ENCODE data around the gene DIP2A.

Gene DIP2A

GRCh38 chr21:46597896-46598343 lies 139.2 kb downstream of the DIP2A start:
- Histone ChIP-seq H3K36me3 (ENCODE audit: insufficient read depth, low read length) (no peaks in the 10 kb centered on the region), H3K4me1 (ENCODE audit: insufficient read depth, low read length) (peaks cover 40% of the 10 kb centered on the region), H3K4me3 (ENCODE audit: low read length) (no peak overlapping the region), H3K9me3 (ENCODE audit: low read length) (peaks cover 11% of the 10 kb centered on the region), H3K27me3 (ENCODE audit: insufficient read depth, low read length) (no peaks in the 10 kb centered on the region), H2AFZ (ENCODE audit: low read depth, low read length) (no peak overlapping the region)

DNA sequence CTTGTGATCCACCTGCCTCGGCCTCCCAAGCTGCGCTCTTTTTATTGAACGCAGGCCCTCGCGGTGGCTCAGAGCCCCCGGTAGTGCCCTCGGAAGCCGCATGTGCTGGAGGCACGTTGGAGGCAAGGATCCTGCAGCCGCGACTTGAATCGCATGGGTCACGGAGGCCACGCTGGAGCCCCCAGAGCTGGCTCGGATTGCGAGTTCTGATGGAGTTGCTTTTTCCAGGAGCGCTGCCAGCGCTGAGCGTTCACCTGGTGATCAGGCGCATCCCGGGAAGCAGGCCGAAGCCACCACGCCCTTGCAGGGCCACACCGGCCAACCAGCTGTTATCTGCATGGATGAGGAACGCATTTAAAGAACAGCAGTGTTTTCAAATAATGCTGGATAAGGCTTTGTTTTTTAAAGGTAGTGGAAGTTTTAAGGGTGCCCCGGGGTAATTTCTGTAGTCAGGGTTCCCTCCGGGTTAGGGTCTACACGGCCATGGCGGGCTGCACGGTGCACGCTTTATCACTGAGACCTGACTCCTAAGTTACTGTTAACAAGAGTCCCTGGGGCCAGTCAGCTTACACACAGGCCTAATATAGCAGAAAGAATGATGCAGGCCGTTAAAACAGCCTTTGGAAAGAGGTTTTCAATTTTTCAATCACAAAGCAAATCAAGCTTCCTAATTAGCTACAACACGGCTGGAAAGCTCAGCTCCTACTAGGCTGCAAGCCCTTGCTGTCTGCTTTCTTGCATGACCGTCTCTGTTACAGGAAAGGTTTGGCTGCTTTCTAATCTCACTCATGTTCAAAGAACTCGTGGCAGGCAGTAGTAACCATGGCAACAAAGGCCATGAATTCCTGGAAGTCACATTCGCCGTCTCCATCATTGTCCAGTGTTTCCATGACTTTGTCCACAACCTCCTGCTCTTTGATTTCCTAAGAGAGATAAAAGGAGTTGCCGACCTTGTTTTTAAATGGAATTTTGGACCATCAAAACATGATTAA lies 140.2 kb downstream of the DIP2A start:
- H3K4me3 ChIP-seq (ENCODE audit: low read length), result peak overlapping the region; percentile 0
- H3K9me3 ChIP-seq (ENCODE audit: low read length), result peaks cover 11% of the 10 kb centered on the region
- peak overlapping the region; percentile 24 for H2AFZ ChIP-seq (ENCODE audit: low read depth, low read length)
- no peaks in the 10 kb centered on the region for H3K36me3 ChIP-seq (ENCODE audit: insufficient read depth, low read length)
- peaks cover 48% of the 10 kb centered on the region for H3K4me1 ChIP-seq (ENCODE audit: insufficient read depth, low read length)
- no peaks in the 10 kb centered on the region for H3K27me3 ChIP-seq (ENCODE audit: insufficient read depth, low read length)

DNA sequence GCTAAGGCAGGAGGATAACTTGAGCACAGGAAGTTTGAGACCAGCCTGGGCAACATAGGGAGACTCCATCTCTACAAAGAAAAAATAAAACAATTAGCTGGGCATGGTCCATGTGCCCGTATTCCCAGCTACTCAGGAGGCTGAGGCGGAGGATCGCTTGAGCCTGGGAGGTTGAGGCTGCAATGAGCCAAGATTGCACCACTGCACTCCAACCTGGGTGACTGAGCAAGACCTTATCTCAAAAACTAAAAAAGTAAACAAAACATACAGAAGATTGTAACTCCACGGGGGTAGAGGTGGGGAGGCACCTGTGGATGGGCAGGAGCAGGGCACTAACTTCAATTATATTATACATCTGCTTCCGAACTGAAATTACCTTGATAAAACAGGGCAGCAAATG lies 141.6 kb downstream of the DIP2A start:
- H3K4me1 ChIP-seq (ENCODE audit: insufficient read depth, low read length), result peaks cover 54% of the 10 kb centered on the region

DNA sequence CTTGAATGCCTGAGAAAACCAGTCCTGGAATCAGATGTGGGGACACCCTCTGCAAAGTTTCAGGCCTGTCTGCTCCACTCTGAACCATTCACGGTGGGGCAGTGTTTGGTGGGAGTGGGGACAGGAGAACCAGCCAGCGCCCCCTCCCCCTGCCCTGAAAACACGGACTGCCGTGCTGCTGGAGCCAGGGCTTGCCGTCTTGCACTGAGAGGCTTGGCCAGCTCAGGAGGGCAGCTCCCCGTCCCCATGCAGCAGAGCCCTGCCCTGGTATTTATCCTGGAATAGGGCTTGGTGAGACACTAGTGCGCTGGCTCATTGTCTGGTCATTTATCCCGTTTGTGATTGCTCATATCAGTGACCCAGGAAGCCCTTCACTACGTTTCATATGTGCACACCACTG lies 142.3 kb downstream of the DIP2A start:
- no peaks in the 10 kb centered on the region for H3K9me3 ChIP-seq (ENCODE audit: low read length)
- no peaks in the 10 kb centered on the region for H3K27me3 ChIP-seq (ENCODE audit: insufficient read depth, low read length)
- H3K4me3 ChIP-seq (ENCODE audit: low read length), result no peak overlapping the region
- peaks cover 57% of the 10 kb centered on the region for H3K4me1 ChIP-seq (ENCODE audit: insufficient read depth, low read length)
- no peak overlapping the region for H2AFZ ChIP-seq (ENCODE audit: low read depth, low read length)
- no peaks in the 10 kb centered on the region for H3K36me3 ChIP-seq (ENCODE audit: insufficient read depth, low read length)

More for the DNA sequence above, 141.6 kb downstream of the DIP2A start:
- peaks cover 2% of the 10 kb centered on the region for H3K9me3 ChIP-seq (ENCODE audit: low read length)
- H2AFZ ChIP-seq (ENCODE audit: low read depth, low read length), result no peak overlapping the region
- no peaks in the 10 kb centered on the region for H3K27me3 ChIP-seq (ENCODE audit: insufficient read depth, low read length)
- no peak overlapping the region for H3K4me3 ChIP-seq (ENCODE audit: low read length)
- H3K36me3 ChIP-seq (ENCODE audit: insufficient read depth, low read length), result no peaks in the 10 kb centered on the region

- Histone ChIP-seq H3K4me1 (ENCODE audit: insufficient read depth, low read length) (peaks cover 53% of the 10 kb centered on the region), H3K9me3 (ENCODE audit: low read length) (no peaks in the 10 kb centered on the region), H3K36me3 (ENCODE audit: insufficient read depth, low read length) (no peaks in the 10 kb centered on the region), H3K27me3 (ENCODE audit: insufficient read depth, low read length) (no peaks in the 10 kb centered on the region), H2AFZ (ENCODE audit: low read depth, low read length) (no peak overlapping the region), H3K4me3 (ENCODE audit: low read length) (no peak overlapping the region)
Measured at GRCh38 chr21:46603228-46603627, 144.5 kb downstream of the DIP2A start.

- H3K27me3 ChIP-seq (ENCODE audit: insufficient read depth, low read length), result no peaks in the 10 kb centered on the region
- peaks cover 42% of the 10 kb centered on the region for H3K4me1 ChIP-seq (ENCODE audit: insufficient read depth, low read length)
- no peaks in the 10 kb centered on the region for H3K9me3 ChIP-seq (ENCODE audit: low read length)
- H3K36me3 ChIP-seq (ENCODE audit: insufficient read depth, low read length), result no peaks in the 10 kb centered on the region
- no peak overlapping the region for H3K4me3 ChIP-seq (ENCODE audit: low read length)
- no peak overlapping the region for H2AFZ ChIP-seq (ENCODE audit: low read depth, low read length)
Measured at GRCh38 chr21:46604329-46604974, 145.8 kb downstream of the DIP2A start.

GRCh38 chr21:46604975-46605766 lies 146.5 kb downstream of the DIP2A start, which contains the start of gene S100B:
S100B (minus strand) TSS chr21:46605082; CDS start chr21:46602415, 2,667 bp downstream.
- H2AFZ ChIP-seq (ENCODE audit: low read depth, low read length), result no peak within 1 kb of the TSS
- H3K4me1 ChIP-seq (ENCODE audit: insufficient read depth, low read length), result peaks cover 35% of the 10 kb centered on the region
- no peaks in the 10 kb centered on the region for H3K27me3 ChIP-seq (ENCODE audit: insufficient read depth, low read length)
- H3K36me3 ChIP-seq (ENCODE audit: insufficient read depth, low read length), result no peaks in the 10 kb centered on the region
- no peak within 1 kb of the TSS for H3K4me3 ChIP-seq (ENCODE audit: low read length)
- no peaks in the 10 kb centered on the region for H3K9me3 ChIP-seq (ENCODE audit: low read length)

GRCh38 chr21:46605767-46606426 lies 147.2 kb downstream of the DIP2A start:
- Histone ChIP-seq H2AFZ (ENCODE audit: low read depth, low read length) (no peak overlapping the region), H3K4me1 (ENCODE audit: insufficient read depth, low read length) (peaks cover 28% of the 10 kb centered on the region), H3K9me3 (ENCODE audit: low read length) (peaks cover 2% of the 10 kb centered on the region), H3K36me3 (ENCODE audit: insufficient read depth, low read length) (no peaks in the 10 kb centered on the region), H3K4me3 (ENCODE audit: low read length) (no peak overlapping the region), H3K27me3 (ENCODE audit: insufficient read depth, low read length) (no peaks in the 10 kb centered on the region)

GRCh38 chr21:46606427-46606813 lies 147.7 kb downstream of the DIP2A start:
- Histone ChIP-seq H3K4me3 (ENCODE audit: low read length) (no peak overlapping the region), H3K4me1 (ENCODE audit: insufficient read depth, low read length) (peaks cover 28% of the 10 kb centered on the region), H3K9me3 (ENCODE audit: low read length) (peaks cover 2% of the 10 kb centered on the region), H2AFZ (ENCODE audit: low read depth, low read length) (no peak overlapping the region), H3K36me3 (ENCODE audit: insufficient read depth, low read length) (no peaks in the 10 kb centered on the region), H3K27me3 (ENCODE audit: insufficient read depth, low read length) (no peaks in the 10 kb centered on the region)

- H3K36me3 ChIP-seq (ENCODE audit: insufficient read depth, low read length), result no peaks in the 10 kb centered on the region
- H2AFZ ChIP-seq (ENCODE audit: low read depth, low read length), result no peak overlapping the region
- peaks cover 20% of the 10 kb centered on the region for H3K4me1 ChIP-seq (ENCODE audit: insufficient read depth, low read length)
- H3K9me3 ChIP-seq (ENCODE audit: low read length), result peaks cover 2% of the 10 kb centered on the region
- no peak overlapping the region for H3K4me3 ChIP-seq (ENCODE audit: low read length)
- H3K27me3 ChIP-seq (ENCODE audit: insufficient read depth, low read length), result no peaks in the 10 kb centered on the region
Measured at GRCh38 chr21:46607636-46608035, 148.9 kb downstream of the DIP2A start.

DNA sequence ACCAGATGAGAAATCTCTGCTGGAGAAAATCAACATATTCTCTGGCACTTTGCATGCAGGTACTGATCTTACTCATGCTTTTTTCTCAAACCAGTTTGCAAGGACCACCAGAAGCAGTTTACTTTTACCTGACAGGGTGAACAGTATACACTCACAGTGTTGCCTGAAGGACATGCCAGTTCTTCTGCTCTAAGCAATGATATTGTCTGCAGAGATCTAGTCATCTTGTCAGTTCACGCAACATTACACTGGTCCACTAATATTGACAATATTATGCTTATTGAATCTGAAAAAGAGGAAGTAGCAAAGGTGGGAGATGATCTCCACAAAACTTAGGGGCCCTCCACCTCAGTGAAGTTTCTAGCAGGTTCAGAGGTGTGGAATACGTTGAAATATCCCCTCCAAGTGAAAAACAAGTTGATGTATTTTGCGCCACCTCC lies 150.0 kb downstream of the DIP2A start:
- Histone ChIP-seq H3K4me3 (ENCODE audit: low read length) (no peak overlapping the region), H2AFZ (ENCODE audit: low read depth, low read length) (no peak overlapping the region), H3K27me3 (ENCODE audit: insufficient read depth, low read length) (no peaks in the 10 kb centered on the region), H3K9me3 (ENCODE audit: low read length) (peaks cover 2% of the 10 kb centered on the region), H3K36me3 (ENCODE audit: insufficient read depth, low read length) (no peaks in the 10 kb centered on the region), H3K4me1 (ENCODE audit: insufficient read depth, low read length) (peaks cover 11% of the 10 kb centered on the region)

DNA sequence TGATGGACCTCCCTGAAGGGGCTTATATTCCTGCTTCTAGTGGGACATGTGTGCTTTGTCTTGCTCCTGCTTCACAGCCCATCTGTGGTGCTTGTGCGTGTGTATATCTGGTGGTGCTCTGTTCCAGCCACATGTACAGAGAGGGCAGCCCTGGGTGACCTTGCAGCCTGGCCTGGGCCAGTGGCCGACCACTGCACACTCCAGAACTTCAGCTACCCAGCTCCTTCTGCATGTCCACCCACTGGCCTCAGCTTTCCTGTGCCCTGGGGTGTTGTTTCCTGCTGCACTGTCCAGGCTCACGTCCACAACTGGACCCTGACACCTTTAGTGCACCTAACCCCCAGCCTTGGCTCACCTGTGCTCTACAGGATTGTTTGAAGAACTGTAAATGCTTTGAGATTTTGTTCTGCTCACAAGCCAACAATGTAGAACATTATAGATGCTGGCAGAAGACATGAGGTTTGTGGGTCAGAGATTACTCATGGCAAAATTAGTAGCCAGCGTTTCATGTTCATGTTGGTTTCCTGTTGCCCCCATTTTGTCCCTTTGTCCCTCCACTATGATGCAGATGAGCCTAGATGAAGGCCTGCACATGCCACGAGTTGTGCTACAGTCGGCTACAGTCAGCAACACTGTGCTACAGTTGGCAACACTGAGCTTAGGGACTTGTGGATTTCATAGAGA lies 151.5 kb downstream of the DIP2A start:
- Histone ChIP-seq H3K4me1 (ENCODE audit: insufficient read depth, low read length) (peaks cover 5% of the 10 kb centered on the region), H3K36me3 (ENCODE audit: insufficient read depth, low read length) (no peaks in the 10 kb centered on the region), H3K4me3 (ENCODE audit: low read length) (no peak overlapping the region), H3K27me3 (ENCODE audit: insufficient read depth, low read length) (no peaks in the 10 kb centered on the region), H3K9me3 (ENCODE audit: low read length) (peaks cover 2% of the 10 kb centered on the region), H2AFZ (ENCODE audit: low read depth, low read length) (no peak overlapping the region)

Data from neuron (in vitro differentiated cells).